GM12891 (cell line): Measurements from ENCODE around the gene NRSN2.

Experiments
- DNase-seq: peaks from one replicate; pipeline ENCODE4 v3.0.0; 2011; ENCODE audit warnings: low spot score; ENCODE audit not compliant: insufficient read length
- FAIRE-seq: peaks from 2 replicates; lab custom pipeline; 2011; peaks lifted over from hg19 to GRCh38; lab: Jason Lieb, UNC
- PAX5 ChIP-seq: IDR thresholded peaks from 2 replicates; pipeline ENCODE4 v1.6.1; 2011; ENCODE audit warnings: low read length, moderate library complexity, mild to moderate bottlenecking; ENCODE audit not compliant: insufficient read depth, severe bottlenecking
- POLR2A ChIP-seq: IDR thresholded peaks from 2 replicates; pipeline ENCODE4 v1.6.1; 2011; ENCODE audit warnings: low read depth, low read length, control low read depth
- POLR2AphosphoS5 ChIP-seq: IDR thresholded peaks from 2 replicates; pipeline ENCODE4 v1.6.1; 2011; ENCODE audit warnings: low read depth, low read length, control low read depth
- POU2F2 ChIP-seq: IDR thresholded peaks from 2 replicates; pipeline ENCODE4 v1.6.1; 2011; ENCODE audit warnings: low read depth, mild to moderate bottlenecking, control low read depth, low read length, moderate library complexity
- SPI1 ChIP-seq: IDR thresholded peaks from 2 replicates; pipeline ENCODE4 v1.6.1; 2011; ENCODE audit warnings: low read depth, low read length, control low read depth
- TAF1 ChIP-seq: IDR thresholded peaks from 2 replicates; pipeline ENCODE4 v1.6.1; 2011; ENCODE audit warnings: low read depth, low read length, control low read depth

Gene NRSN2

DNA sequence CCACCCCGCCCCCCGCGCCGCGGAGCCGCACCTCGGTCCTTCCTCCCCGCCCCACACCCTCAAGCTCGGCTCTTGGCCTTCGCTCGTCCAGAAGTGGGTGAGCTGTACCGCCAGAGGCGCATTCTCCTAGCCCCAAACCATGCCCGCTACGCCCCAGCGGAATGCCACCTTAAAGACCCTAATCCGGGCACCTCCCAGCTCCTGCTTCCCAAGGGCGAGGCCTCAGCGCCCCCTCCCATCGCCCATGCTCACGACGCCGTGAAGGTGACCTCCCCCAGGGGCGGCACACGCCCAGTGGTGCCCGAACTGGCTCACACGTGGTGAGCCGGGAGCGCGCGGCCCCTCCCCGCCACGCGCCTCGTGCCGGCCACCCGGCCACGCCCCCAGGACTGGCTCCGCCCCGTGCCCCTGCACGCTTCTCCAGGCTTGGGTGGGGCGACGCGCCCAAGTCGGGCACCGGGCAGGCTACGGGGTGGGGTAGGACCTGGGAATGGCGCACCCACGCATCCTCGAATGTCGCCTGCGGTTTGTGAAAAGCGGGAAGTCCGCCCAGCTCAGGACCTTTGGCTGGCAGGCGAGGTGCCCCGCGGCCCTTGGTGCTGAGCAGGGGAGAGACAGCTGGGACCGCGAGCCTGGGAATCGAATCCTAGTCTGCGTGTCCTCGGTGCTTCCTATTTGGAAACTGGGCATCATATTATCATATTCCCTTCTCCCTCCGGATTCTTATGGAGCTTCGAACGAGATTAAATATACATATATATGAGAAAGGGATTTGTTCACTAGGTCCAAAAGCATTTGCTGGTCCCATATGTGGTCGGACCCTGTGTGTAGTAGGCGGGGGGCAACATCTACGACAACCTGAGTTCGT lies 22.5 kb upstream of the NRSN2 start:
- DNase-seq (peak; percentile 84), FAIRE-seq (peak; percentile 100)
- TF ChIP-seq POLR2A, result peak; percentile 51; the same call in 1 of the 2 replicates
- no peak for TF ChIP-seq TAF1
- TF ChIP-seq SPI1, result no peak
- TF ChIP-seq POU2F2, result peak; percentile 51; the same call in 1 of the 2 replicates
- no peak for TF ChIP-seq PAX5
- no peak for TF ChIP-seq POLR2AphosphoS5

- FAIRE-seq (peak; percentile 92), DNase-seq (peak; percentile 90)
- TF ChIP-seq PAX5 (no peak), POU2F2 (peak; percentile 62; the same call in 1 of the 2 replicates), TAF1 (peak; percentile 74; the same call in 1 of the 2 replicates), POLR2AphosphoS5 (no peak), POLR2A (peak; percentile 43; the same call in 1 of the 2 replicates), SPI1 (no peak)
Observed at GRCh38 chr20:325045-325888, 21.6 kb upstream of the NRSN2 start, which contains the start of gene SOX12. Gene SOX12, plus strand, starts transcription at chr20:325552. Its CDS starts 373 bp downstream, at chr20:325925.

DNA sequence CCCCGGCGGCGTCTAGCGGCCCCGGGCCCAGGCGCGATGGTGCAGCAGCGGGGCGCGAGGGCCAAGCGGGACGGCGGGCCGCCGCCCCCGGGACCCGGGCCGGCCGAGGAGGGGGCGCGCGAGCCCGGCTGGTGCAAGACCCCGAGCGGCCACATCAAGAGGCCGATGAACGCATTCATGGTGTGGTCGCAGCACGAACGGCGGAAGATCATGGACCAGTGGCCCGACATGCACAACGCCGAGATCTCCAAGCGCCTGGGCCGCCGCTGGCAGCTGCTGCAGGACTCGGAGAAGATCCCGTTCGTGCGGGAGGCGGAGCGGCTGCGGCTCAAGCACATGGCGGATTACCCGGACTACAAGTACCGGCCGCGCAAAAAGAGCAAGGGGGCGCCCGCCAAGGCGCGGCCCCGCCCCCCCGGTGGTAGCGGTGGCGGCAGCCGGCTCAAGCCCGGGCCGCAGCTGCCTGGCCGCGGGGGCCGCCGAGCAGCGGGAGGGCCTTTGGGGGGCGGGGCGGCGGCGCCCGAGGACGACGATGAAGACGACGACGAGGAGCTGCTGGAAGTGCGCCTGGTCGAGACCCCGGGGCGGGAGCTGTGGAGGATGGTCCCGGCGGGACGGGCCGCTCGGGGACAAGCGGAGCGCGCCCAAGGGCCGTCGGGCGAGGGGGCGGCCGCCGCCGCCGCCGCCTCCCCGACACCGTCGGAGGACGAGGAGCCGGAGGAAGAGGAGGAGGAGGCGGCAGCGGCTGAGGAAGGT lies 20.8 kb upstream of the NRSN2 start:
- DNase-seq (no peak), FAIRE-seq (peak; percentile 70)
- TF ChIP-seq TAF1 (no peak), POU2F2 (0 out of 2 replicates have a peak, but pooled peaks have one; percentile 7)

- DNase-seq (no peak), FAIRE-seq (no peak)
- TF ChIP-seq POLR2A (no peak), POU2F2 (no peak), TAF1 (no peak), PAX5 (no peak), POLR2AphosphoS5 (no peak), SPI1 (no peak)
Observed at GRCh38 chr20:326645-327185, 20.2 kb upstream of the NRSN2 start.

DNA sequence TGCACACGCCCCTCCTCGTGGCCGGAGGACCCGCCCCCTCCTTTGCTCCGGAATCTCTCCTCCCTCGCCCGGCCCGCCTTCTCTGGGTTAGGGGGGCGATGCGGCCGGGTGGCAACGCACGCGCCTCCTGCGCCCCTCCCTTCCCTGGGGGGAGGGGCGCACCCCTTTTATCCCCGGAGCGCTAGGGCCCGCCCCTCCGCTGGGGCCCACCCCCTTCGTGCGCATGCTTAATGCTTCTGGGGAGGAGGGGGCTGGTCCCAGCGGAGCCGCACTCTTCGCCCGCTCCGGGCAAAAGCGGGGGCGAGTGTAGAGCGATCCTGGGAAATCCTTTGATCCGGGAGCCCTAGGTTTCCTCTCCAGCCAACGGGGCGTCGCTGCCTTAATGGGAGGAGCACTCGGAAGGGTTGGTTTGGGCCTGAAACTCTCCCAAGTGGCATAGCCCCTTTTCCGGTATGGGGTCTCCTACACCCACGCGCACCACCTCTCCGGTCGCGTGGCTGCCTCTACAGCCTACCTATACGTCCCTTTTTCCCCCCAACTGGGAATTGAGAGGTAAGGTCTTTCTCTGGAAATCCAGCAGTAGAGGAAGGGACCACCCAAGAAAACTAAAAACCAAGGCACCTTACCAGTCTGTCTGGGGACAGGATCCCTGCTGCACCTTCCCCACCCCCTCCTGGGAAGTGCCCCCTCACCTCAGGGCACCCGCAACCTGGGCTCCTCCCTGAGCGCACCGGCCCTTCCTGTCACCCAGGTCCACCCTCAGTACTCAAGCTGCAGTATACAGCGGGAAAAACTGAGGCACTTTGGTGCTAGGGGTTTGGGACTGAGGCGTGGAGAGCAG lies 19.5 kb upstream of the NRSN2 start:
- FAIRE-seq, result peak; percentile 75
- peak; percentile 72 for DNase-seq
- TF ChIP-seq PAX5 (peak; percentile 31), SPI1 (no peak), TAF1 (0 out of 2 replicates have a peak, but pooled peaks have one; percentile 22), POU2F2 (no peak), POLR2AphosphoS5 (peak; percentile 46), POLR2A (peak; percentile 51; the same call in 1 of the 2 replicates)

GRCh38 chr20:328027-328974 lies 18.6 kb upstream of the NRSN2 start:
- FAIRE-seq (no peak), DNase-seq (no peak)
- TF ChIP-seq SPI1, result no peak
- TF ChIP-seq POLR2AphosphoS5, result no peak
- TF ChIP-seq TAF1, result no peak
- no peak for TF ChIP-seq POU2F2
- TF ChIP-seq PAX5, result no peak
- TF ChIP-seq POLR2A, result no peak

DNA sequence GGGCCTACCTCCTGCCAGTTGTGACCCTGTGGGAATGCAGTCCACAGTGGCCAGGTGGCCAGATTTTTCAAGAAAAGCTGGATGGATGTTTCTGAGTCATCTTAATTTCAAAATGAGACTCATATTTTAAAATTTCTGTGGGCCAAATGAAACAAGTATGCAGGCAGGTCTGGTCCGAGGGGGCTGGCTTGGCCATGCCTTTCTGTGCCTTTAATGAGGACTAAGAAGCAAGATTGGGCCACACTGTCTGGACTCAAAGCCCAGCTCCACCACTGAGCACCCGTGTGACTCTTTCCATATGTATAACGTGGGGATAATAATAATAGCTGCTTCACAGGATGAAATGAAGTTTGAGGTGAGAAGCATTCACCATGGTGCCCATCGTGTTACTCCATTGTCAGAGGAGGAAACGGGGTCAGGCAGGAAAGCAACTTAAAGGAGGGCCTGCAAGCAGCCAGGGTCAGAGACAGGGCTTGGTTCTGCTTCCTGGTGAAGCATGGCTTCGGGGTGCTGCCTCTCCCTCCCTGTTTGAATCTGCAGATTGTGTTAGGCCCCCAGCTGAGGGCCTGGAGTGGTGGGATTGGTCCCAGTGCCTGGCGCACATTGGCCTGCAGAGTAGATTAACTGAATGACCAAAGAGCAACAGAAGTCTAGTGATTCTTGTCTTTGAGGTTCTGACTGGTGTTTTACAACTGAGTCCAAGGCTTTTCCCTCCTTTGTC lies 17.8 kb upstream of the NRSN2 start:
- FAIRE-seq (no peak), DNase-seq (no peak)
- no peak for TF ChIP-seq POU2F2
- TF ChIP-seq PAX5, result no peak
- TF ChIP-seq POLR2AphosphoS5, result no peak
- no peak for TF ChIP-seq POLR2A
- TF ChIP-seq SPI1, result no peak
- no peak for TF ChIP-seq TAF1
